Measurements from ENCODE around the gene FNDC3B.

The FNDC3B gene

GRCh38 chr3:172195407-172195754, 156.0 kb downstream of the FNDC3B start:
- DNase-seq: no peak

GRCh38 chr3:172197344-172197743, 158.0 kb downstream of the FNDC3B start:
- DNase-seq: no peak

GRCh38 chr3:172198428-172198827, 159.1 kb downstream of the FNDC3B start:
- no peak for DNase-seq

- no peak for DNase-seq
Observed at GRCh38 chr3:172199850-172200369, 160.5 kb downstream of the FNDC3B start.

- peak; percentile 95 for DNase-seq
Observed at GRCh38 chr3:172201136-172201869, 161.9 kb downstream of the FNDC3B start.

GRCh38 chr3:172201870-172202236, 162.5 kb downstream of the FNDC3B start:
- peak; percentile 95 for DNase-seq

- DNase-seq: no peak
Observed at GRCh38 chr3:172202797-172203196, 163.4 kb downstream of the FNDC3B start.

GRCh38 chr3:172203522-172204258, 164.3 kb downstream of the FNDC3B start:
- peak; percentile 52 for DNase-seq

- no peak for DNase-seq
Observed at GRCh38 chr3:172204716-172205115, 165.3 kb downstream of the FNDC3B start.

- DNase-seq: no peak
Observed at GRCh38 chr3:172208586-172209332, 169.4 kb downstream of the FNDC3B start.

GRCh38 chr3:172209333-172210321, 170.2 kb downstream of the FNDC3B start:
- no peak for DNase-seq

GRCh38 chr3:172210355-172210754, 171.0 kb downstream of the FNDC3B start:
- peak; percentile 32 for DNase-seq

GRCh38 chr3:172211123-172211522, 171.7 kb downstream of the FNDC3B start:
- no peak for DNase-seq

GRCh38 chr3:172213200-172213599, 173.8 kb downstream of the FNDC3B start:
- peak; percentile 65 for DNase-seq

GRCh38 chr3:172213904-172214303, 174.5 kb downstream of the FNDC3B start:
- no peak for DNase-seq

GRCh38 chr3:172216267-172216666, 176.9 kb downstream of the FNDC3B start:
- no peak for DNase-seq

GRCh38 chr3:172216911-172217310, 177.5 kb downstream of the FNDC3B start:
- no peak for DNase-seq

GRCh38 chr3:172217877-172218276, 178.5 kb downstream of the FNDC3B start:
- peak; percentile 41 for DNase-seq

- no peak for DNase-seq
Observed at GRCh38 chr3:172218350-172219323, 179.3 kb downstream of the FNDC3B start.

GRCh38 chr3:172219750-172220149, 180.4 kb downstream of the FNDC3B start:
- no peak for DNase-seq

GRCh38 chr3:172221547-172221946, 182.2 kb downstream of the FNDC3B start:
- peak; percentile 86 for DNase-seq

Data from fibroblast of upper back skin (primary cell).